Measurements from ENCODE around the gene ADCY9.
"Not testable (repeated sequence)": the region's sequence is repeated elsewhere in the genome, so short reads cannot be mapped to it uniquely, and the experiment has no call there.

ADCY9 gene

DNA sequence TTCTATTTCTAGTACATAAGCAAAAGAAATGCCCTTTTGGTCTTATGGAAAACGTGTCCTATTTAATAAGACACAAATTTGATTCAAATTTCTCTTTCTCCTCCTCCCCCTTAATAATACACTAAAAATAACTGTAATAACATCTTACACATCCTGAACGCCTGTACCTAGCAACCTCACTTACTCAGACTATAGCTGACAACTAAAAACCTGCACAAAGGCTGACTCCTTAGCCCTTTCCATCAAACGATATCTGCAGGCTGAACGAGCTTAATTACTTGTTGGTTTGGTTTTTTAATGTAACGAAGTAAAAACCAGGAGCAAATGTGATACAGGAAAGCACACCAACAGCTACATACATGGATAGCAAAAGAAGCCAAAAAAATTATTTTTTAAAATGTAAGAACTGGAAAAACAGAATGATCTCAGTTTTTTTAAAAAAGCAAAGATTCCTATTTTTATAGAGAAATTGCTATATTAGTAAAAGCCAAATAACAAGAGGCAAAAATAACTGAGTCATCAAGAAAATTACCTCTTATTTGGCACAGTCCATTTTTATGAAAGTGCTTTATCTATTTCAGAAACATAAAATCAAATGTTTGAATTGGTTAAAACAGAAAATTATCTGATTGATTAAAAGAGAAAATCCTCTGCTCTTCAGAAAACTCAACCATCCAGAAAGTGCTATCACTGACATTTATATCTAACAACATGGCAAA, 23.5 kb downstream of the ADCY9 start:
- DNase-seq: no peak

DNA sequence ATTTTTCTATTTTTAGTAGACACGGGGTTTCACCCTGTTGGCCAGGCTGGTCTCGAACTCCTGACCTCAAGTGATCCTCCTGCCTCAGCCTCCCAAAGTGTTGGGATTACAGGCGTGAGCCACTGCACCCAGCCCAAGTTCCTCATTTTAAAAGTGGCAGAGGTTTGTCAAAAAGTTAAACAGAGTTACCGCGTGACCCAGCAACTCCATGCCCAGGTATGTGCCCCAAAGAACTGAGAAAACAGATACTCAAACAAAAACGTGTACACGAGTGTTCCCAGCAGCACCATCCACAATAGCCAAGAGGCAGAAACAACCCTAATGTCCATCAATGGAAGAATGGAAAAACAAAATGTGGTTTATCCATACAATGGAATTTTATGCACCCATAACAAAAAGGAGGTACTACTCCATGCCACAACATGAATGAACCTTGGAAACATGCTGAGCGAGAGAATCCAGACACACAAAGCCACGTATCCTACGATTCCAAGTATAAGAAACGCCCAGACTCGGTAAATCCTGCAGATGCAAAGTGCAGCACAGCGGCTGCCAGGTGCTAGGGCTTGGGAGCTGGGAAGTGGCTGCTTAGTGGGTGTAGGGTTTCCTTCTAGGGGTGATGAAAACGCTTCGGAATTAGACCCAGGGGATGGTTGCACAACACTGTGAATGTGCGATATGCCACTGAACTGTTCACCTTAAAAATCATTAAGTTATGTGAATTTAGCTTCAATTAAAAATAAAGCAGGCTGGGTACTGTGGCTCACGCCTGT, 24.8 kb downstream of the ADCY9 start:
- no peak for DNase-seq

DNA sequence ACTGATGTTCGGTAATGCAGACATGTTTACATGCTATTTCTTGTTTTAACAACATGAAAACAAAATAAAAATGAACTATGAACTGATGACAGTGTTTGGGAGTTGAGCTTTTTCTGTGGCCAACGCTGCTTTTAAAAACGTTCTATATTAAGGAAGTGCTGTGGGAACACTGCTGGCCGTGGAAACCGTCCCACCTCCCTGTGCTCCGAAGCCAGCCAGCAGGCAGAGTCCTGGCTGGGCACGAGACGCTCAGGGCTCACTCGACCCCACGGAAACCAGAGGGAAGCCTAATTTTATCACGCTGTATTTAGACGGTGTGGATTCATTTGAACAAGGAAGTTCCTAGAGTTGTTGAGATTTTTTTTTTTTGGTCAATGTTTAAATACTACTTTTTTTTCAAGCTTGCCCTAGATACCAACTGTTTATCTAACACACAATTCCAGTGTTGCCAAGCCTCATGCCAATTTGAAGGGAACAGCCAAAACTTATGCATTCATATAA, 25.8 kb downstream of the ADCY9 start:
- DNase-seq: no peak

DNA sequence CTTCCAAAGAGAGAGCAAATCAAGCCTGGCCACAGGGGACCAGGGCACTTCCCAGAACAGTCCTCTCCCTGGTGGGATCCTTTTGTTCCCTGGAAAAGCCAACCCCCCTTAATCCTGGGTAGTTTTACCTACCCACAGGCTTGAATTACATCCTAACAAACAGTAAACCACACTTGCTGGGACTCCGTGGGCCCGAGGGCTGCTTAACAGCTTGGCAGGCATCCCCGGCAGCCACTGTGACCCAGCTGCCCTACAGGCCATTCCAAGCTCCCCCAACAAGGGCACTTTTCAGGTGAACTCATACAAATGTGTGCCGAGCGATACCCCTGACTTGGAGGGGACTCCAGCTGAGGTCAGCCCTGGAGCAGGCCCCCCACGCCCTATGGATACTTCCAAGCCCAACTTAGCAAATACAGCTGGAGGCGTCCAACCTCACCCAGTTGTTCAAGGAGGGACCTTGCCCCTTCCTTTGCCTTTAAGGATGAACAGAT, 26.4 kb downstream of the ADCY9 start:
- DNase-seq: no peak

DNA sequence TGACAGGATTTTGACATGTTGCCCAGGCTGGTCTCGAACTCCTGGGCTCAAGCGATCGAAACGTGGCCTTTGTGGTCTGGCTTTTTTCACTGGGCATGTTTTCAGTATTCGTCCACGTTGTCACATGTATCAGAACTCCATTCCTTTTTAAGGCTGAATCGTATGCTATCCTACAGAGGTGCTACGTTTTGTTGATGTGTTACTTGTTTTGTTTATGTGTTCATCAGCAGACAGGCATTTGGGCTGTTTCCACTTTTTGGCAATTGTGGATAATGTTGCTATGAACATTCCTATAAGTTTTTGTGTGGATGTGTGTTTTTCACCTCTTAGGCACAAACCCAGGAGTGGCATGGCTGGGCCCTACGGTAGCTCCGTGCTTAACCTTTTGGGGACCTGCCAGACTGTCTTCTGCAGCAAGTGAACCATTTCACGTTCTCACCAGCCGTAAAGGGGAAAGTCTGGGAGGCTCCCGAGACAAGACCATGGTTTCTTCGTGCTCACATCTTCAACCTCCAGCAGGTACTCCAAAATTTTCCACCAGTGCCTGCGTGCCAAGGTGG, 26.9 kb downstream of the ADCY9 start:
- DNase-seq: no peak

DNA sequence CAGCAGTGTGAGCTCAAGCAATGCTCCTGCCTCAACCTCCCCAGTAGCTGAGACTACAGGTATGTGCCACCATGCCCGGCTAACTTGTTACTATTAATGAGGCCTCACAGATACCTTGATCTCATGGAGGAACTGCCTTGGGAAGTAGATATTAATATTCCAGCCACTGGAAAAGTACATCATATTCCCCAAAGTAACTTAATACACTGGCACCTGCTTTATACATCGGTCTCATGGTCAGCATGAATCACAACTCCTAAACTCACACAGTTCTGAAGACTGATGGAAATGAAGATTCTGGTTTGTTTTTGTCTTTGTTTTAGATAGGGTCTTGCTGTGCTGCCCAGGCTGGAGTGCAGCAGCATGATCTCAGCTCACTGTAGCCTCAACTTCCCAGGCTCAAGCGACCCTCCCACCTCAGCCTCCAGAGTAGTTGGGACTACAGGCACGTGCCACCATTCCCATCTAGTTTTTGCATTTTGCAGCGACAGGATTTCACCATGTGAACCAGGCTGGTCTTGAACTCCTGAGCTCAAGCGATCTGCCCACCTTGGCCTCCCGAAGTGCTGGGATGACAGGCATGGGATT, 28.2 kb downstream of the ADCY9 start:
- DNase-seq: no peak

DNA sequence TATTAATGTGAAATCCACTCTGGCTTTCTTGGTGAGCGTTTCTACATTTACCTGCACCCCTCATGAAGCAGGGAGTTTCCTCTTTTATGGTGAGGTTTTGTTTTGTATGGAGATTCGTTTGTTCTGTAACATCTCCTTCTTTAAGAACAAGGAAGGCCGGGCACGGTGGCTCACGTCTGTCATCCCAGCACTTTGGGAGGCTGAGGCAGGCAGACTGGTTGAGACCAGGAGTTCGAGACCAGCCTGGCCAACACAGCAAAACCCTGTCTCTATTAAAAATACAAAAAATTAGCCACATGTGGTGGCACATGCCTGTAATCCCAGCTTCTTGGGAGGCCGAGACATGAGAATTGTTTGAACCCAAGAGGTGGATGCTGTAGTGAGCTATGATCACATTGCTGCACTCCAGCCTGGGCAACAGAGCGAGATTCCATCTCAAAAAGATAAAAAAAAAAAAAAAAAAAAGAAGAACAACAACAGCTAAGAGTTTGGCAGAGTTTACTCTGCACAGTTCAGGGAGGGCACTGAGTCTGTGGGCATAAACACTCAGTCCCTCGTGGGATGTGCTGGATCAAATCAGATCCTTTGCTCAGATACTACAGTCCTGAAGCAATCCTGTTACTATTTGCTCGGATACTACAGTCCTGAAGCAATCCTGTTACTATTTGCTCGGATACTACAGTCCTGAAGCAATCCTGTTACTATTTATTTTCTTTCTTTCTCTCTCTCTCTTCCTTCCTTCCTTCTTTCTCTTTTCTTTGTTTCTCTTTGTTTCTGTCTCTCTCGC, 28.9 kb downstream of the ADCY9 start:
- DNase-seq: no peak

DNA sequence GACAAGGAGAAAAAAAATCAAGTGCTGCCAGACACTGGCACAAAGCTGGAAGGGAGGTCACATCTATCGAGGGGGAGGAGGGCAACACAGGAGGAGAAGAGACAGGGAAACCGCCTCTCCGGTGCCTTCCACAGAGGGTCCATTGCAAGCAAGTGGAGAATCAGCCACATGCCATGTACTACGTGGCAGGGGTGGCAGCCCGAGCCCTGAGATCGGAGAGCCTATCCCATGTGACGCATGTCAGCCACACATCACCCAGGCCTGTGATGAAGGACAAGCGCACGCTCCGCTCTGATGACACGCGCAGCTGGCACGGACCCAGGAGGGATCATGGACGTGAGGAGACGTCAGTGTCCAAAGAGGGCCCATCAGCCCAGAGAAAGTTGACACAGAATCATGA, 30.1 kb downstream of the ADCY9 start:
- DNase-seq: no peak

DNA sequence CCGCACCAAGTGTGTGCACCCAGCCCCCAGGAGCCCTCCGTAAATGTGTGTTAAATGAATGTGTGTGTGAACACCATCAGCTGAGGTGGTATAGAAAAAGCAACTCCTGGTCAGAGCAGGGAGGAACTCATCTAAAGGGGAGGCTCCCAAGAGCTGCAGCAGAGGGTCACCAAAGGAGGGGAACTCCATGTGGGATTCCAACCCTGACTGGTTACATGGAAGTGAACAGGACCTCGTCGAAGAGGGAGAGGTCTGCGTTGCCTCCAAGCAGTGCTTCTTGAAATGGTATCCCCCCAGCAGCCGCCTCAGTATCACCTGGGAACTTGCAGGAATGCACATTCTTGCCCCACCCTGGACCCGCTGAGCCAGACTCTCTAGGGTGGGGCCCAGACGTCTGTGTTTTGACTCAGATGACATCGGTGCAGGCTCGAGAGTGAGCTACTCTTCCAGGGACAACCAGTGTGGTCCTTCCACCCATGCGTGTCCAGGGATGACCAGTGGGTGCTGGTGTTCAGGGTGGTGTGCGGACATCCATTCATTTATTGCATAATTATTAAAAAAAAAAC, 30.8 kb downstream of the ADCY9 start:
- DNase-seq: no peak

DNA sequence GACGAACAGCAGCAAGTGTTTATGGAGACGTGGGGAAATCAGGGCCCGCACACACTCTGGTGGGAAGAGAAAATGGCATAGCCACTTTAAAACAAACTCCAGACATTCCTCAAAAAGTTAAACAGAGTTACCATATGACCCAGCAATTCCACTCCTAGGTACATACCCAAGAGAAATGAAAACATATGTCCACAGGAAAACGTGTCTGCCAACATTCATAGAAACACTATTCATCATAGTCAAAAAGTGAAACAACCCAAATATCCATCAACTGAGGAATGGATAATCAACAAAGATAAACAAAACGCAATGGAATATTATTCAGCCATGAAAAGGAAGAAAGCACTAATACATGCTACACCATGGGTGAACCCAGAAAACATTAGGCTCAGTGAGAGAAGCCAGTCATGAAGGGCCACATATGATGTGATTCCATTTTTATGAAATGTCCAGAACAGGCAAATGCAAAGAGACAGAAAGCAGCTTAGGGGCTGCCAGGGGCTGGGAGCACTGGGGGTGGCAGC, 32.8 kb downstream of the ADCY9 start:
- no peak for DNase-seq

DNA sequence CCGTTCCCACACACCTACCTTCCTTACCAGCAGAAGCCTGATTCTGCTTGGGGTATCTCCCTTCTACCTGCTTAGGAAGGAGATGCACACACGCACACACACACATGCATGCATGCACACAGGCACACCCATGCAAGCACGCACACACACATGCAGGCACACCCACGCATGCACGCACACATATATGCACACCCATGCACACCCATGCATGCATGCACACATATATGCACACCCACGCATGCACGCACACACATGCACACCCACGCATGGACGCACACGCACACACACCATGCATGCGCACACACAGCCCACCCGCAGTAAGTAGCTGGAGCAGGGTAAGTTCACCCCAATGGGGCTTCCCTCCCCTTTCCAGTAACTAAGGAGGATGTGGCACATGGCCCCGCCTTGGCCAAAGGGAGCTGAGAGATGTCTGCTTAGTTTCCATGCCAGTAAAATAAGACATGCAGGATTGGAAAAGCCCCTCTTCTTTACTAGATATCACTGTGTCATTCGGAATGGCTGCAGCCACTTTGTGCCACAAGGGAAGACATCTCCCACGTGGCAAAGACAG, 33.7 kb downstream of the ADCY9 start:
- no peak for DNase-seq

DNA sequence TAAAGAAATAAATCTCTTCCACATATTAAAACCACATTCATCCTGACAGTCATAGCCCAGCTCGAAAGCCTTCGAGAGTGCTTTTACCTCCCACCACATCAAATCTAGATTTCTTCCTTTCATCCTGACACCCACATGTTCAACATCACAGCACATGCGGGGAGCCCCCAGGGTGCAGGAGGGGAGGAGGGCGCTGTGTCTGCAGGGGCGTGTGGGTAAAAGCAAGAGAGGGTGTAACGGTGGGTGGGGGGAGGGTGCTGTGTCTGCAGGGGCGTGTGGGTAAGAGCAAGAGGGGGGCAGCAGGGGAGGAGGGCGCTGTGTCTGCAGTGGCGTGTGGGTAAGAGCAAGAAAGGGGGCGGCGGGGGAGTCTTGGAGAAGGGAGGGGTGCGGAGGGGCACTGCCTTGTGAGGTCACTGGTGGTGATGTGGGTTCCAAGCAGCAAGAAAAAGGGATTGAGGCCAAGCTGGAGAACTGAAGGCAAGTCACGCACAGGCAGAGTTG, 34.7 kb downstream of the ADCY9 start:
- DNase-seq: no peak

DNA sequence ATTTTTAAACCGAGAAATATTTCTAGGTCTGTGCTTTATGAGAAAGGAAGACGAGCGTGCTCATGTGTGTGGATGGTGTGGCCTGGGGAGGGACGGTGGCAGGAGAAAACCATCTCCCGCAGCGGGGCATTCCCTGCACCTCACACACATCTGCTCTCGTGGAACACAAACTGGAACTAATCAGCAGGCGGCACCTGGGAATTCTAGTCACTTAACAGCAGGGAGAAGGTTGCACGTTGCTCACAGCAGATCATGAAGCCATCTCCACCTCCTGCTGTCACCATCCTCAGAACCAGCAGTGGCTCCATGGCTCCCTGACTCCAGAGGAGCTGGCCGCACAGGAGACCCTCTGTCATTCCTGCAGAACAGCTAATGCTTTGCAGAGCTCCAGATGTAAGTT, 35.2 kb downstream of the ADCY9 start:
- DNase-seq: no peak

DNA sequence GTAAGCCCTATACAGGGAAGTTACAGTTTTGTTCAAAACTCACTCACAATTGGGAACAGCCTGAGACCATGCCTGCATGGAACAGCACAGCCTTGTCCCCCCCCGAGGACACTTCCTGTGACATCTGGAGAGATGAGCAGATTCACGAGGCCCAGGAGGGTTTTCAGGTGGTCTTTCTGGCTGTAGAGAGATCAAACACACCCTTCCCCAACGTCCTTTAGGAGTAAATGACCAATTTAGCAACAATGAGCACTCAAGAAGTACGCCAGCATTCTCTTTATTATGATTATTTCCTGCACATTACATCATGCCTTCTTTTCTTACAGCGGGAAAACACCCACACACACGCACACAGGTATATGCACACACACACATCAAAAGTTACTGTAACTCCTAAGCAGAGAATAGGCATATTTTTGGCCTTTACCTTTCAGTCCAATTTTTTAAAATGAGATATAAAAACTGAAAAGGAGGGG, 39.0 kb downstream of the ADCY9 start:
- no peak for DNase-seq

DNA sequence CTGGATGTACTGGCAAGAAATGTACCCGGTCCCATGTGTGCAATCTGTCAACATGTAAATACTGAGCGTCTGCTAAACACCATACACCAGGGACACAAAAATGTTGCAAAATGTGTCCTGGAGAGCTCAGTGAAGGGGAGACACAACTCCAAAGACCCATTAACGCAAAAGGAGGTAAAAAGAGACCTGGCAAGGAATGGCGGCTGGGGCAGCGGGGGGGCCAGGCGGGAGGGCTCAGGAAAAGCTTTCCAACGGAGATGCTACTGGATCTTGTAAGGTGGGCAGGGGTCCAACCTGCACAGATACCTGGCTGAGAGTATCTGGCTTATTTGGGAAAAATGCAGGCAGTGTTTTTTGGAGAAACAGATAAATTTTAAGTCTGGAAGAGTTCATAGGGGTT, 40.7 kb downstream of the ADCY9 start:
- no peak for DNase-seq

DNA sequence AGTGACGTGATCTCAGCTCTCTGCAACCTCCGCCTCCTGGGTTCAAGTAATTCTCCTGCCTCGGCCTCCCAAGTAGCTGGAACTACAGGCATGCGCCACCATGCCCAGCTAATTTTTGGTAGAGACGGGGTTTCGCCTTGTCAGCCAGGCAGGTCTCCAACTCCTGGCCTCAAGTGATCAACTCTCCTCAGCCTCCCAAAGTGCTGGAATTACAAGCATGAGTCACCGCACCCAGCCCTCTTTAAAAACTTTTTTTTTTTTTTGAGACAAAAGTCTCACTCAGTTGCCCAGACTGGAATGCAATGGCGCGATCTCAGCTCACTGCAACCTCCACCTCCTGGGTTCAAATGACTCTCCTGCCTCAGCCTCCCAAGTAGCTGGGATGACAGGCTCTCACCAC, 43.1 kb downstream of the ADCY9 start:
- not testable (repeated sequence) for DNase-seq

DNA sequence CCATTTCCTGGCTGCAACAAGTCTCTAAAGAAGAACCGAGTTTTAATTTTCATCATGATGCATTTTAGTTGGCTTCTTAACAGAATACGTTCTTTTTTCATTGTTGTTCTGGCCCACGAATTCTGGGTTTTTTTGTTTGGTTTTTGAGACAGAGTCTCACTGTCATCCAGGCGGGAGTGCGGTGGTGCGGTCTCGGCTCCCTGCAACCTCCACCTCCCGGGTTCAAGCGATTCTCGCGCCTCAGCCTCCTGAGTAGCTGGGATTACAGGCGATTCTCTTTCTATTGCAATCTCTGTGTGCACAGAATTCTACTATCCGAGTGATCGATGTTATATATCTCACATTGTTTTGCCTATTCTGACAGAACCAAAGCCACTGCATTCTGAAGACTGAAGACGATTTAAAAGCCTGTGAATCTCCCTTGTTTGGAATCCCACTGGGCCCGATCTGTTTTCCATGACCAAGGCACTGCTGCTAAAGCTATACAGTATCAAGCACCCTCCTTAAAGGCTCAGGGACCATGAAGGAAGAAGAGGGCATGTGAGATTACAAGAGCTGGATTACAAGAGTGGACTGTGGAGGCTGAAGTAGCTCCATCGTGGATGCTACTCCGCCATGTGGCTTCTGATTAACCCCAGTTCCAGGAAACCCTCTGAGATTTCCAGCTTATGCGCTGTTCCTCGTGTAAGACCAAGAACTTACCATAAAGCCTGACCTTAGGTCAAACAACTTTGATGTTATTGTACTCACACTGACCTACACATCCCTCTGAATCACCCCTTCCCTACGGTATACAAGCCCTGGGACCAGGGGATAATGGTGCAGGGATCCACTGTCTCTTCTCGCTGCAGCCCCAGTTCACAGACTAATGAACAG, 44.3 kb downstream of the ADCY9 start:
- no peak for DNase-seq

DNA sequence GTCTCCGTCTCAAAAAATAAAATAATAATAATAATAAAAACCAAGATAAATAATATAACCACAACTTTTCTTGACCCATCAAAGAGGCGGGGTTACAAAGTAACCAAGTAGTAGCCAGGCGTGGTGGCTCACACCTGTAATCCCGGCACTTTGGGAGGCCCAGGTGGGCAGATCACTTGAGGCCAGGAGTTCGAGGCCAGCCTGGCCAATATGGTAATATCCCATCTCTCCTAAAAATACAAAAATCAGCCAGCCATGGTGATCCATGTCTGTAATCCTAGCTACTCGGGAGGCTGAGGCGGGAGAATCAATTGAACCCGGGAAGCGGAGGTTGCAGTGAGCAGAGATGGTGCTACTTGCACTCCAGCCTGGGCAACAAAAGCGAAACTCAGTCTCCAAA, 45.3 kb downstream of the ADCY9 start:
- DNase-seq: no peak

DNA sequence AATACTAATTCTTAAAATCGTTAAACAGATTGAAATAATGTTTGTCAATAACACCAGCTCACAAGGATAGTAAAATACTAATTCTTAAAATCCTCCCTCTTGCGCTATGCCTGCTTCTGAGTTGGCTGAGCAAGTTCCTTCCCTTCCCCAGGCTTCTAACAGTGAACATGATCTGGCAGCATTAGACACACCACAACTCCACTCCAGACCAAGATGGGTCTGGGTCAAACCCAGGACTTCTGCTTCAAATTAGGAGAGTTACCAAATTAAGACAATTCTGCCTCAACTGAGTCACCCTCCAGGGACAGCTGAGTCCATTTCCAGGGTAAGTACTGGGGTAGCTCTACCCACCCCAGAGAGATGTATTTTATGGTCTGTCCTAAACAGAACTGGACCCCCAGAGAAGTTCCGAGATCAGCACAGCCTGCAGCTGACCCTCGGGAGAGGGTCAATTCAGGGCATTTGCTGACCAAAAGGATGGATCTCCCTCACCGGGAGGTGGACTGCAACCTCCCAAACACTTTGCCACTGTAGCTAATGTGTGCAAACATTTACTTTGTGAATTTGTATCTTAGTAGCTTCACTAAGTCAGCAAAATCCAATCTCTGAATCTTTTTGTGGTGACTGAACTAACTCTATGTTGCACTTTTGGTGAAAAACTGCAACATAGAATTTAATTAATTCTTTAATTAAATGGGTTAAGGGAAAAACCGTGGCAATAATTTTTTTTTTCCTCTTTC, 48.8 kb downstream of the ADCY9 start:
- no peak for DNase-seq

DNA sequence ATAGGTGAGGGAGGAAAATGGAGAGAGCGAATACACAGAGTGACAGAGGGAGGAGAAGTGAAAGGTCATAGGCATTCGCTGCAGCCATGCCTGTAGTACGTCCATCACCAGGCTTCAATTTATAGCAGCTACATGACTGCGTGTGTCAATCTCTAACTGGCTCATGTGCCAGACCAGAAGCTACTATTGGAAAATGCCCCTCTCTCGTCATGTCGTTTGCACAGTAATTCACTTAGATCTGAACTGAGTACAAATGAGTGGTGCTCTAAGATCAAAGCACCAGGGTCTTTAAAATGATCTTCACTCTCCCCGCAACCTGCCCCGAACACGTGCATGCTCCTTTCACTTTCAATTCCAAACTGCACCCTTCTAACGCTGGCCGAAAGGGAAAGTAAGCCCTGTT, 51.3 kb downstream of the ADCY9 start:
- no peak for DNase-seq

Measured in kidney glomerular epithelial cell (primary cell).